ENCODE measurements around the gene CUTA. TPM values are rescaled to one million over a fixed set of nuclear protein-coding genes. Genes with fewer than 3 reads are reported as not detected.
"Not testable (repeated sequence)": the region's sequence is repeated elsewhere in the genome, so short reads cannot be mapped to it uniquely, and the experiment has no call there.

Gene CUTA
- total RNA-seq, 6 experiments from 2014 or later, result 464 to 546 (median 536) TPM

DNA sequence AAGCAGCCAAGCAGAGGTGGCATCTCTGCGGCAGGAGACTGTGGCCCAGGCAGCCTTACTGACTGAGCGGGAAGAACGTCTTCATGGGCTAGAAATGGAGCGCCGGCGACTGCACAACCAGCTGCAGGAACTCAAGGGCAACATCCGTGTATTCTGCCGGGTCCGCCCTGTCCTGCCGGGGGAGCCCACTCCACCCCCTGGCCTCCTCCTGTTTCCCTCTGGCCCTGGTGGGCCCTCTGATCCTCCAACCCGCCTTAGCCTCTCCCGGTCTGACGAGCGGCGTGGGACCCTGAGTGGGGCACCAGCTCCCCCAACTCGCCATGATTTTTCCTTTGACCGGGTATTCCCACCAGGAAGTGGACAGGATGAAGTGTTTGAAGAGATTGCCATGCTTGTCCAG, 13.0 kb downstream of the CUTA start:
- Mint-ChIP-seq H3K4me1 (ENCODE audit: low read depth) (peaks cover 8% of the 10 kb centered on the region), H3K27me3 (ENCODE audit: insufficient read depth) (no peaks in the 10 kb centered on the region; the same call in none of the 2 replicates), H3K4me3 (no peak overlapping the region), H3K27ac (no peak overlapping the region; the same call in 1 of the 2 replicates), H3K9me3 (no peaks in the 10 kb centered on the region), H3K36me3 (ENCODE audit: low read depth) (peaks cover 26% of the 10 kb centered on the region; the same call in 1 of the 2 replicates)
- TF ChIP-seq CTCF (IDR thresholded peaks at IDR 0.05), result no peak
- DNase-seq, result no peak

DNA sequence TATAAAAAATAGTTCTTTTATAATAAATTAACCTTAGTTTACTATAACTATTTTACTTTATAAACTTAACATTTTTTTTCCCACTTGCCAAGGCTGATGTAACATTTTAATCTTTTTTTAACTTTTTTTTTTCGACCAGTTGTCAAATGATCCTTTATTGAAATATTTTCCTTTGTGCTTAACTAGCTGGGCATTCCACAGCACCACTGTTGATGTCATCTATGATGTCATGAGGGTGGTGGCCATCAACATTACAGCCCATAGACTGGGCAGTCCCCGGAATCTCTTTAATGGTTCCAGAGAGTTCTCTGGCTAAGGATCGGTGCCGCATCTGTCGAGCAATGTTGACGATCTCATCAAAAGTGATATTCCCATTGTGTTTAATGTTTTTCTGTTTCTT, 18.0 kb downstream of the CUTA start:
- Mint-ChIP-seq H3K36me3 (ENCODE audit: low read depth) (peaks cover 27% of the 10 kb centered on the region; the same call in 1 of the 2 replicates), H3K4me1 (ENCODE audit: low read depth) (peaks cover 20% of the 10 kb centered on the region)
- not testable (repeated sequence) for H3K27ac Mint-ChIP-seq; H3K27me3 Mint-ChIP-seq (ENCODE audit: insufficient read depth); DNase-seq; H3K9me3 Mint-ChIP-seq; H3K4me3 Mint-ChIP-seq

DNA sequence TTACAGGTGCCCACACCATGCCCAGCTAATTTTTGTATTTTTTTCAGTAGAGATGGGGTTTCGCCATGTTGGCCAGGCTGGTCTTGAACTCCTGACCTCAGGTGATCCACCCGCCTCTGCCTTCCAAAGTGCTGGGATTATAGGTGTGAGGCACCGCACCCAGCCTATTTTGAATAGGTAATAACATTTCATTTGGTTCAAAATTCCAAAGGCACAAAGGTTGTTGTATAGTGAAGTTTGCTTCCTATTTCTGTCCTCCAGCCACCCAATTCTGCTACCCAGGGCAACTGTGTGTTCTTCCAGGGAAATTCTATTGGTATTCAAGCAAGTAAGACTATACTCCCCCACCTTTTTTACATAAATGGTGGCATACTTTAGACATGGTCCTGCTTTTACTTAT, 19.3 kb downstream of the CUTA start:
- H3K27me3 Mint-ChIP-seq (ENCODE audit: insufficient read depth); DNase-seq; H3K9me3 Mint-ChIP-seq; H3K4me3 Mint-ChIP-seq; H3K27ac Mint-ChIP-seq: not testable (repeated sequence)
- H3K36me3 Mint-ChIP-seq (ENCODE audit: low read depth), result peaks cover 17% of the 10 kb centered on the region; the same call in 1 of the 2 replicates
- peaks cover 32% of the 10 kb centered on the region for H3K4me1 Mint-ChIP-seq (ENCODE audit: low read depth)

GRCh38 chr6:33397541-33397940, 20.4 kb downstream of the CUTA start:
- Mint-ChIP-seq H3K27ac (peak overlapping the region; percentile 66; the same call in 1 of the 2 replicates), H3K9me3 (no peaks in the 10 kb centered on the region), H3K36me3 (ENCODE audit: low read depth) (peaks cover 18% of the 10 kb centered on the region; the same call in 1 of the 2 replicates), H3K27me3 (ENCODE audit: insufficient read depth) (no peaks in the 10 kb centered on the region; the same call in none of the 2 replicates), H3K4me3 (no peak overlapping the region), H3K4me1 (ENCODE audit: low read depth) (peaks cover 41% of the 10 kb centered on the region)
- no peak for DNase-seq
- no peak for TF ChIP-seq CTCF (IDR thresholded peaks at IDR 0.05)

GRCh38 chr6:33392979-33393378, 24.9 kb downstream of the CUTA start:
- peak overlapping the region; percentile 93 for H3K4me3 Mint-ChIP-seq
- H3K27me3 Mint-ChIP-seq (ENCODE audit: insufficient read depth), result no peaks in the 10 kb centered on the region; the same call in none of the 2 replicates
- no peak for DNase-seq
- no peaks in the 10 kb centered on the region for H3K9me3 Mint-ChIP-seq
- peaks cover 56% of the 10 kb centered on the region for H3K4me1 Mint-ChIP-seq (ENCODE audit: low read depth)
- peak overlapping the region; percentile 94 for H3K27ac Mint-ChIP-seq
- no peak for TF ChIP-seq CTCF (IDR thresholded peaks at IDR 0.05)
- H3K36me3 Mint-ChIP-seq (ENCODE audit: low read depth), result peaks cover 12% of the 10 kb centered on the region; the same call in 1 of the 2 replicates

DNA sequence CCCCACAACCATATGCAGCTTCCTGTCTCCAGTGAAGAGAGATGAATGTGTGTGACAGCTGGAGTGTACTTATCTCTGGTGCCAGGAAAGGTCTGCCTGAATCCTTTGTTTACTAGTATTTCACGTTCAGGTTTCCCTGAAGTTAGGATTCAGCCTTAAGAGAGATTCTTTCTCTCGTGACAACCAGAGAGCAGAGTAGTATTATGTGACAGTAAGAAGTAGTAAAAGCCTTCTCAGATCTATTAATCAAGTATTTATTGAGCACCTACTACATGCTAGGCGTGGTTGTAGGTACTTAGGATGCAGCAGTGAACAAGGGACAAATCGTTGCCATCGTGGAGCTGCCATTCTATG, 25.3 kb downstream of the CUTA start:
- Mint-ChIP-seq H3K27me3 (ENCODE audit: insufficient read depth) (no peaks in the 10 kb centered on the region; the same call in none of the 2 replicates), H3K4me3 (peak overlapping the region; percentile 93), H3K36me3 (ENCODE audit: low read depth) (peaks cover 12% of the 10 kb centered on the region; the same call in 1 of the 2 replicates), H3K27ac (peak overlapping the region; percentile 94), H3K9me3 (no peaks in the 10 kb centered on the region), H3K4me1 (ENCODE audit: low read depth) (peaks cover 52% of the 10 kb centered on the region)
- no peak for TF ChIP-seq CTCF (IDR thresholded peaks at IDR 0.05)
- no peak for DNase-seq
